GM19452 (cell line): ENCODE data around the gene TMEM259.

Experiments
- ATAC-seq: cut with Tn5 transposase; IDR thresholded peaks from one replicate; pipeline ENCODE4 v1.9.1; 2021; ENCODE audit not compliant: unreplicated experiment

The TMEM259 gene

GRCh38 chr19:990119-990571 lies 30.8 kb downstream of the TMEM259 start:
- no peak for ATAC-seq

GRCh38 chr19:989381-990081 lies 31.4 kb downstream of the TMEM259 start:
- no peak for ATAC-seq

GRCh38 chr19:988510-988909 lies 32.4 kb downstream of the TMEM259 start:
- ATAC-seq, result no peak

GRCh38 chr19:988081-988480 lies 32.8 kb downstream of the TMEM259 start:
- no peak for ATAC-seq

- no peak for ATAC-seq
Observed at GRCh38 chr19:986083-986482, 34.8 kb downstream of the TMEM259 start.

GRCh38 chr19:984165-984967 lies 36.6 kb downstream of the TMEM259 start, which contains the start of gene WDR18:
WDR18 (plus strand) TSS chr19:984345; CDS start chr19:984354, 9 bp downstream.
- peak; percentile 60 for ATAC-seq

GRCh38 chr19:982567-983170 lies 38.3 kb downstream of the TMEM259 start:
- peak; percentile 56 for ATAC-seq

- no peak for ATAC-seq
Observed at GRCh38 chr19:980133-980998, 40.6 kb downstream of the TMEM259 start.

GRCh38 chr19:979318-979741 lies 41.6 kb downstream of the TMEM259 start:
- no peak for ATAC-seq

GRCh38 chr19:977058-977464 lies 43.9 kb downstream of the TMEM259 start:
- no peak for ATAC-seq

- no peak for ATAC-seq
Observed at GRCh38 chr19:976476-976875, 44.4 kb downstream of the TMEM259 start.

- ATAC-seq, result no peak
Observed at GRCh38 chr19:974564-975257, 46.2 kb downstream of the TMEM259 start.

GRCh38 chr19:973726-974563 lies 47.0 kb downstream of the TMEM259 start:
- no peak for ATAC-seq

- no peak for ATAC-seq
Observed at GRCh38 chr19:972281-972680, 48.6 kb downstream of the TMEM259 start.

- ATAC-seq, result no peak
Observed at GRCh38 chr19:971795-972194, 49.1 kb downstream of the TMEM259 start.

GRCh38 chr19:970695-971094 lies 50.2 kb downstream of the TMEM259 start:
- ATAC-seq, result no peak

GRCh38 chr19:966485-967088 lies 54.3 kb downstream of the TMEM259 start:
- no peak for ATAC-seq

GRCh38 chr19:964761-965694 lies 55.9 kb downstream of the TMEM259 start:
- ATAC-seq, result no peak
